Body of pancreas (tissue), 4 donors: ENCODE results near the gene C5orf15. TPM values are rescaled to one million over a fixed set of nuclear protein-coding genes. Genes with fewer than 3 reads are reported as not detected.

Source experiments
- ATAC-seq: fragments of 150-250 bp; one replicate; pipeline ENCODE4 v1.9.1; 2016
- DNase-seq, 4 donors: peaks; one replicate each; pipeline ENCODE4 v3.0.0-alpha.2; 2019
- H3K27ac ChIP-seq, 4 donors: fragments of 200-600 bp; sonication (generic); 1 replicate in 3 of 4; 2 replicates in 1 of 4; pipeline versions ENCODE4 v1.5.1 to v1.6.1; 2016 to 2019; ENCODE audit warnings: mild to moderate bottlenecking in 1 of 4, mixed read lengths in 1 of 4, moderate library complexity in 1 of 4
- H3K27me3 ChIP-seq, 2 donors: fragments of 200-600 bp; sonication (generic); one replicate each; pipeline ENCODE4 v1.6.0; 2016; ENCODE audit warnings: mild to moderate bottlenecking in 1 of 2
- H3K36me3 ChIP-seq, 2 donors: fragments of 200-600 bp; sonication (generic); replicated peaks in 1 of 2; 2 replicates each; pipeline ENCODE4 v1.5.1; 2016; ENCODE audit warnings: low read depth in 2 of 2; ENCODE audit not compliant: insufficient read depth in 1 of 2
- H3K4me1 ChIP-seq: fragments of 200-600 bp; sonication (generic); one replicate; pipeline ENCODE4 v1.6.0; 2016
- H3K4me3 ChIP-seq, 2 donors: fragments of 200-600 bp; sonication (generic); 1 replicate in 1 of 2; 2 replicates in 1 of 2; pipeline ENCODE4 v1.5.1; 2016 to 2019
- H3K9me3 ChIP-seq, 3 donors: fragments of 200-600 bp; sonication (generic); 1 replicate in 2 of 3; 2 replicates in 1 of 3; pipeline ENCODE4 v1.5.1; 2016
- POLR2A ChIP-seq, 3 donors: fragments of 450-650 bp; IDR thresholded peaks; one replicate each; pipeline ENCODE4 v1.6.1; 2016; ENCODE audit warnings: antibody characterized with exemption in 3 of 3, mild to moderate bottlenecking in 2 of 3
- WGBS, 2 donors: methylation state at CpG; one replicate each; pipeline ENCODE4 v1.1.5; 2017; 5-methylcytosine and 5-hydroxymethylcytosine counted together
- intact Hi-C: fragments of 100-400 bp; cut with DNase I; formaldehyde crosslinking; loops from one replicate; pipeline ENCODE4 v1.15.1; 2023
- total RNA-seq, 2 donors: library from RNA; depleted of rRNA; stranded (reverse); fragments of >200 nt; gene quantifications; one replicate each; pipeline ENCODE4 v1.1.0, GENCODE V29; 2016
- TF ChIP-seq, protein P1 (sequence below), 7 experiments: fragments of 450-650 bp in 4 of 7; fragments of 200-600 bp in 3 of 7; sonication (generic) in 3 of 7; IDR thresholded peaks; one replicate each; pipeline ENCODE4 v1.5.1; 2016 to 2019; ENCODE audit warnings: antibody characterized with exemption in 7 of 7

Gene C5orf15
- total RNA-seq, 2 donors from 2014 or later: 20.4 to 28.0 TPM

DNA sequence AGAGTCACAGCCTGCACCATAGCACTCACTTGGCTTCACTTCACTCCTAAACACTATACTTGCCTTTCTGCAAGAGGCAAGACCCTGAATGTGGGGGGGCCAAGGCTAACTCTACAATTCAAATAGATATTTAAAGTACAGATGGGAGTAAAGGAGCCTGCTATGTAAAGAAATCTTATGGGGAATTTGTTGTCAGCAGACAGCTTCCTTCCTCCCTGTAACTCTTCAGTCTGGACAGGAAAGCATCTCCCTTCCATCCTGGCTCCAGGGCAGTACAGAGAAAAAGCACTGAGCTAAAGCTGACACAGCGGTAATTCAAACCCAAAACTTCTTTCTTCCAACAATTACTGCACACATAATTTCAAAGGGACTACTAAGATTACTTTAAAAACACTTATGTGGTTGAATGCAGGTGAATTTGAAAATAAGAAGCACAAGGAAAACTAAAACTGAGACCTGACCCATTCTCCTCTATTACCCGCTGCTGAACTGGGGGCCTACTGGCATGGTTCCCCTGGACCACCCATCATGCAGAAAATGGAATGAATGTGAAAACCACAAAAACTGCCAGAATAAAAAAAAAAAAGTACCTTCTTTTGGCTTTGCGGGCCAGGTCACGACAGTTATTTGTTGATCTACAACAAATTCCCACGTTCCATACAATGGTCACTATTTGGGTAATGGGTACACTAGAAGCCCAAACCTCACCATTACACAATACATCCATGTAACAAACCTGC, 22.9 kb upstream of the C5orf15 start:
- ATAC-seq: no peak

DNA sequence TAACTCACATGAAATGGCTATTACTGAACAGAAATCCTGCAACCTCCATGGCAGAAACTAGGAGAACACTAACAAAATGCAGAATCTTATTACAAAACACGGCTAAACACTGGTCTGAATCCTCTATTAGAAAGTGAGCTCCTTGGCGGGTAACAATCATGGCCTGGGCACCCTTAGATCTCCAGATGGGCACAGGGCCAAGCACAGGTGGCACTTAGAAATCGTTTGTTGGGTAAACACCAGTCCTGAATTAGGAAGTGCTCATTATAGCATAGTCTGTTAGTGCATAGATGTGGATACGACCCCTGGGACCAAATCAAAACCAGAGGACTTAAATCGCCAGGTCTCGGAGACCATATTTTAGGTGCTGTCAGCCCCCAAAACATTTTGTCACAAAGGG, 22.0 kb upstream of the C5orf15 start:
- ATAC-seq (no peak), DNase-seq (no peak)
- TF ChIP-seq, protein P1, sequence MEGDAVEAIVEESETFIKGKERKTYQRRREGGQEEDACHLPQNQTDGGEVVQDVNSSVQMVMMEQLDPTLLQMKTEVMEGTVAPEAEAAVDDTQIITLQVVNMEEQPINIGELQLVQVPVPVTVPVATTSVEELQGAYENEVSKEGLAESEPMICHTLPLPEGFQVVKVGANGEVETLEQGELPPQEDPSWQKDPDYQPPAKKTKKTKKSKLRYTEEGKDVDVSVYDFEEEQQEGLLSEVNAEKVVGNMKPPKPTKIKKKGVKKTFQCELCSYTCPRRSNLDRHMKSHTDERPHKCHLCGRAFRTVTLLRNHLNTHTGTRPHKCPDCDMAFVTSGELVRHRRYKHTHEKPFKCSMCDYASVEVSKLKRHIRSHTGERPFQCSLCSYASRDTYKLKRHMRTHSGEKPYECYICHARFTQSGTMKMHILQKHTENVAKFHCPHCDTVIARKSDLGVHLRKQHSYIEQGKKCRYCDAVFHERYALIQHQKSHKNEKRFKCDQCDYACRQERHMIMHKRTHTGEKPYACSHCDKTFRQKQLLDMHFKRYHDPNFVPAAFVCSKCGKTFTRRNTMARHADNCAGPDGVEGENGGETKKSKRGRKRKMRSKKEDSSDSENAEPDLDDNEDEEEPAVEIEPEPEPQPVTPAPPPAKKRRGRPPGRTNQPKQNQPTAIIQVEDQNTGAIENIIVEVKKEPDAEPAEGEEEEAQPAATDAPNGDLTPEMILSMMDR (IDR thresholded peaks at IDR 0.05): no peak
- no peak for TF ChIP-seq POLR2A (IDR thresholded peaks at IDR 0.05)
- H3K9me3 ChIP-seq: no peaks in the 10 kb centered on the region
- intact Hi-C loops: no loop called here
- H3K4me1 ChIP-seq: peaks cover 33% of the 10 kb centered on the region
- WGBS, 2 donors: 62 to 73% methylated on average over 6 of the region's 6 CpGs
- H3K27ac ChIP-seq: no peak overlapping the region
- H3K4me3 ChIP-seq: no peak overlapping the region
- no peaks in the 10 kb centered on the region for H3K27me3 ChIP-seq
- peaks cover 7 to 20% of the 10 kb centered on the region in 2 donors for H3K36me3 ChIP-seq

More for the DNA sequence above, 22.9 kb upstream of the C5orf15 start:
- Histone ChIP-seq H3K4me3 (no peak overlapping the region), H3K27me3 (no peaks in the 10 kb centered on the region), H3K27ac (no peak overlapping the region), H3K9me3 (no peaks in the 10 kb centered on the region), H3K36me3 (peaks cover 7 to 20% of the 10 kb centered on the region in 2 donors), H3K4me1 (peaks cover 42% of the 10 kb centered on the region)
- TF ChIP-seq, protein P1 (IDR thresholded peaks at IDR 0.05): no peak
- no peak for TF ChIP-seq POLR2A (IDR thresholded peaks at IDR 0.05)
- WGBS, 2 donors: 92 to 95% methylated on average over 5 of the region's 5 CpGs
- intact Hi-C loops: no loop called here
- DNase-seq: no peak

DNA sequence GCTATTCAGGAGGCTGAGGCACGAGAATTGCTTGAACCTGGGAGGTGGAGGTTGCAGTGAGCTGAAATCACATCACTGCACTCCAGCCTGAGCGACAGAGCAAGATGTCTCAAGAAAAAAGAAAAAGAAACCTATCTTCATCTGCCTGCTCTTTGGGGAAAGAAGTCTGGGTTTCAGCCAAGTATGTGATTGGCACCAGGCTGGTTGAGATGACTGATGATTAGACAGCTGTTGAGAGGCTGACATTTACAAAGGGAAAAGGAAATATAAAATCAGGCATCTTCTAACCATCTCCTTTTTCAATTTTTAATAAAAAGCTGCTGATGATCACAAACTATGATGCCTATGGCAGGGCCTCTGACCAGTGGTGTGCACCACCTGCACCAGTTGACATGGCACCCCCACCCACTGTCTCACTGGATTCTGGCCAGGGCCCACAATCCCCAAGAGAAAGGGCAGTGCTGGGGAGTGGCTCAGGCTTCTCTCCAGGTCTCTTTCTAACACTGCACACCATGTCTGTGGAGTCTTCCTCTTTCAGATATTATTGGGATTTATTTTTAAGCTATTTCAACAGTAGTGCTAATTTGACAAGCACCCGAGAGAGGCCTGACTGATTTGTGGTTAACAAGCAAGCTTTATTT, 17.2 kb upstream of the C5orf15 start:
- intact Hi-C loops: no loop called here
- WGBS, 2 donors: 88 to 93% methylated on average over 3 of the region's 3 CpGs
- Histone ChIP-seq H3K36me3 (peaks cover 7 to 20% of the 10 kb centered on the region in 2 donors), H3K9me3 (no peaks in the 10 kb centered on the region), H3K27me3 (no peaks in the 10 kb centered on the region), H3K4me1 (no peaks in the 10 kb centered on the region), H3K27ac (no peak overlapping the region), H3K4me3 (no peak overlapping the region)
- TF ChIP-seq POLR2A (IDR thresholded peaks at IDR 0.05): no peak
- TF ChIP-seq, protein P1 (IDR thresholded peaks at IDR 0.05): no peak
- ATAC-seq: no peak
- no peak for DNase-seq

DNA sequence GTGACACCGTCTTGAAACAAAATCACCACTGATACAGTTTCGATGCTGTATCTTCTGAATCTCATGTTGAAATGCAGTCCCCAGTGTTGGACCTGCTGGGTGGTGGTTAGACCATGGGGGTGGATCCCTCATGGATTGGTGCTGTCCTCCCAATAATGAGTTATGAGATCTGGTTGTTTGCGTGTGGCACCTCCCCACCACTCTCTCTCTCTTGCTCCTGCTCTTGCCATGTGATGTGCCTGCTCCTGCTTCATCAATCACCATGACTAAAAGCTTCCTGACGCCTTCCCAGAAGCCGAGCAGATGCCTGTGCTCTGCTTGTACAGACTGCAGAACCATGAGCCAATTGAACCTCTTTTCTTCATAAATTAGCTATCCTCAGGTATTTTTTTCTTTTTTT, 15.2 kb upstream of the C5orf15 start:
- TF ChIP-seq, protein P1 (IDR thresholded peaks at IDR 0.05): no peak
- TF ChIP-seq POLR2A (IDR thresholded peaks at IDR 0.05): no peak
- no peaks in the 10 kb centered on the region for H3K27me3 ChIP-seq
- no peak overlapping the region for H3K4me3 ChIP-seq
- H3K27ac ChIP-seq: no peak overlapping the region
- no peaks in the 10 kb centered on the region for H3K9me3 ChIP-seq
- ATAC-seq (no peak), DNase-seq (no peak)
- 79 to 83% methylated on average over 5 of the region's 5 CpGs for WGBS, 2 donors
- no peaks in the 10 kb centered on the region for H3K4me1 ChIP-seq
- intact Hi-C loops: no loop called here
- H3K36me3 ChIP-seq: peaks cover under 1 to 10% of the 10 kb centered on the region in 2 donors
